HEK293 (cell line): ENCODE results near the gene TBC1D22A.
A peak's percentile ranks its signal among the peaks of the same experiment; 100 is the strongest.

Source experiments
- HOXD13 ChIP-seq: sonication (generic); formaldehyde crosslinking; IDR thresholded peaks from 2 replicates; pipeline ENCODE4 v1.8.0; 2022; ENCODE audit warnings: missing genetic modification reagents, borderline replicate concordance
- INSM2 ChIP-seq: fragments of 450-650 bp; formaldehyde crosslinking; IDR thresholded peaks from 2 replicates; pipeline ENCODE4 v1.5.1; 2016; ENCODE audit warnings: missing biosample characterization, missing genetic modification characterization
- KLF7 ChIP-seq: fragments of 450-650 bp; formaldehyde crosslinking; IDR thresholded peaks from 2 replicates; pipeline ENCODE4 v1.5.1; 2016; ENCODE audit warnings: missing biosample characterization, missing genetic modification characterization, borderline replicate concordance
- MEIS1 ChIP-seq: sonication (generic); formaldehyde crosslinking; IDR thresholded peaks from 2 replicates; pipeline ENCODE4 v1.8.1; 2022; ENCODE audit warnings: missing genetic modification reagents, mild to moderate bottlenecking, borderline replicate concordance
- MYNN ChIP-seq: fragments of 450-650 bp; formaldehyde crosslinking; IDR thresholded peaks from 2 replicates; pipeline ENCODE4 v1.5.1; 2016; ENCODE audit warnings: missing biosample characterization, missing genetic modification characterization, borderline replicate concordance
- MZF1 ChIP-seq: fragments of 450-650 bp; formaldehyde crosslinking; IDR thresholded peaks from 2 replicates; pipeline ENCODE4 v1.5.1; 2017; ENCODE audit warnings: missing biosample characterization, missing genetic modification characterization, borderline replicate concordance
- REPIN1 ChIP-seq: fragments of 450-650 bp; formaldehyde crosslinking; IDR thresholded peaks from 2 replicates; pipeline ENCODE4 v1.5.1; 2017; ENCODE audit warnings: missing biosample characterization, missing genetic modification characterization, low read depth
- ZBTB1 ChIP-seq: fragments of 450-650 bp; formaldehyde crosslinking; IDR thresholded peaks from 2 replicates; pipeline ENCODE4 v1.5.1; 2016; ENCODE audit warnings: missing biosample characterization, missing genetic modification characterization
- ZBTB17 ChIP-seq: fragments of 450-650 bp; formaldehyde crosslinking; IDR thresholded peaks from 2 replicates; pipeline ENCODE4 v1.5.1; 2016; ENCODE audit warnings: missing biosample characterization, missing genetic modification characterization
- ZBTB6 ChIP-seq: fragments of 450-650 bp; formaldehyde crosslinking; IDR thresholded peaks from 2 replicates; pipeline ENCODE4 v1.5.1; 2017; ENCODE audit warnings: missing biosample characterization, missing genetic modification characterization
- ZBTB8A ChIP-seq: fragments of 450-650 bp; formaldehyde crosslinking; IDR thresholded peaks from 2 replicates; pipeline ENCODE4 v1.5.1; 2016; ENCODE audit warnings: missing biosample characterization, missing genetic modification characterization
- ZNF184 ChIP-seq: fragments of 450-650 bp; IDR thresholded peaks from 2 replicates; pipeline ENCODE4 v1.5.1; 2018; ENCODE audit warnings: missing biosample characterization, mild to moderate bottlenecking, missing genetic modification characterization
- ZNF24 ChIP-seq: fragments of 450-650 bp; formaldehyde crosslinking; IDR thresholded peaks from 2 replicates; pipeline ENCODE4 v1.5.1; 2016; ENCODE audit warnings: missing biosample characterization, missing genetic modification characterization
- ZNF302 ChIP-seq: fragments of 450-650 bp; formaldehyde crosslinking; IDR thresholded peaks from 2 replicates; pipeline ENCODE4 v1.5.1; 2016; ENCODE audit warnings: missing biosample characterization, missing genetic modification characterization, low read depth
- ZNF311 ChIP-seq: fragments of 450-650 bp; formaldehyde crosslinking; IDR thresholded peaks from 2 replicates; pipeline ENCODE4 v1.5.1; 2017; ENCODE audit warnings: missing biosample characterization, missing genetic modification characterization, borderline replicate concordance
- ZNF366 ChIP-seq: fragments of 450-650 bp; formaldehyde crosslinking; conservative IDR thresholded peaks from 2 replicates; pipeline ENCODE4 v1.5.1; 2016; ENCODE audit warnings: missing biosample characterization, missing genetic modification characterization
- ZNF391 ChIP-seq: fragments of 450-650 bp; formaldehyde crosslinking; IDR thresholded peaks from 2 replicates; pipeline ENCODE4 v1.5.1; 2016; ENCODE audit warnings: low read depth, missing biosample characterization, missing genetic modification characterization, borderline replicate concordance
- ZNF473 ChIP-seq: fragments of 450-650 bp; formaldehyde crosslinking; IDR thresholded peaks from 2 replicates; pipeline ENCODE4 v1.5.1; 2017; ENCODE audit warnings: missing biosample characterization, missing genetic modification characterization
- ZNF521 ChIP-seq: fragments of 450-650 bp; formaldehyde crosslinking; IDR thresholded peaks from 2 replicates; pipeline ENCODE4 v1.5.1; 2017; ENCODE audit warnings: missing biosample characterization, mild to moderate bottlenecking, missing genetic modification characterization
- ZNF530 ChIP-seq: fragments of 450-650 bp; formaldehyde crosslinking; IDR thresholded peaks from 2 replicates; pipeline ENCODE4 v1.5.1; 2016; ENCODE audit warnings: low read depth, missing biosample characterization, missing genetic modification characterization
- ZNF548 ChIP-seq: fragments of 450-650 bp; formaldehyde crosslinking; IDR thresholded peaks from 2 replicates; pipeline ENCODE4 v1.5.1; 2016; ENCODE audit warnings: missing biosample characterization, missing genetic modification characterization
- ZNF580 ChIP-seq: fragments of 450-650 bp; formaldehyde crosslinking; IDR thresholded peaks from 2 replicates; pipeline ENCODE4 v1.5.1; 2016; ENCODE audit warnings: missing biosample characterization, missing genetic modification characterization
- ZNF626 ChIP-seq: fragments of 450-650 bp; sonication (Bioruptor Pico); formaldehyde crosslinking; IDR thresholded peaks from 2 replicates; pipeline ENCODE4 v1.5.1; 2018; ENCODE audit warnings: missing biosample characterization, missing genetic modification characterization, inconsistent platforms
- ZNF660 ChIP-seq: fragments of 450-650 bp; IDR thresholded peaks from 2 replicates; pipeline ENCODE4 v1.5.1; 2018; ENCODE audit warnings: missing biosample characterization, mild to moderate bottlenecking, missing genetic modification characterization
- ZNF664 ChIP-seq: fragments of 450-650 bp; formaldehyde crosslinking; IDR thresholded peaks from 2 replicates; pipeline ENCODE4 v1.5.1; 2016; ENCODE audit warnings: missing biosample characterization, missing genetic modification characterization
- ZNF670 ChIP-seq: fragments of 450-650 bp; formaldehyde crosslinking; IDR thresholded peaks from 2 replicates; pipeline ENCODE4 v1.5.1; 2016; ENCODE audit warnings: missing biosample characterization, missing genetic modification characterization, low read depth
- ZNF747 ChIP-seq: fragments of 450-650 bp; formaldehyde crosslinking; IDR thresholded peaks from 2 replicates; pipeline ENCODE4 v1.5.1; 2016; ENCODE audit warnings: missing biosample characterization, missing genetic modification characterization
- ZNF776 ChIP-seq: fragments of 450-650 bp; formaldehyde crosslinking; IDR thresholded peaks from 2 replicates; pipeline ENCODE4 v1.5.0; 2017; ENCODE audit warnings: missing biosample characterization, missing genetic modification characterization, borderline replicate concordance
- TF ChIP-seq, protein P1 (sequence below): fragments of 450-650 bp; formaldehyde crosslinking; IDR thresholded peaks from 2 replicates; pipeline ENCODE4 v1.5.1; 2016; ENCODE audit warnings: missing biosample characterization, missing genetic modification characterization, borderline replicate concordance
- TF ChIP-seq, protein P2 (sequence below): fragments of 450-650 bp; formaldehyde crosslinking; IDR thresholded peaks from 2 replicates; pipeline ENCODE4 v1.5.1; 2016; ENCODE audit warnings: missing biosample characterization, missing genetic modification characterization
- TF ChIP-seq, protein P3 (sequence below): fragments of 450-650 bp; formaldehyde crosslinking; IDR thresholded peaks from 2 replicates; pipeline ENCODE4 v1.5.1; 2016; ENCODE audit warnings: missing biosample characterization, missing genetic modification characterization
- TF ChIP-seq, protein P4 (sequence below): fragments of 450-650 bp; formaldehyde crosslinking; IDR thresholded peaks from 2 replicates; pipeline ENCODE4 v1.5.1; 2016; ENCODE audit warnings: missing biosample characterization, missing genetic modification characterization

Gene TBC1D22A

GRCh38 chr22:46803031-46803880 is 40.8 kb downstream of the TBC1D22A start (continued):
- TF ChIP-seq, protein P1, sequence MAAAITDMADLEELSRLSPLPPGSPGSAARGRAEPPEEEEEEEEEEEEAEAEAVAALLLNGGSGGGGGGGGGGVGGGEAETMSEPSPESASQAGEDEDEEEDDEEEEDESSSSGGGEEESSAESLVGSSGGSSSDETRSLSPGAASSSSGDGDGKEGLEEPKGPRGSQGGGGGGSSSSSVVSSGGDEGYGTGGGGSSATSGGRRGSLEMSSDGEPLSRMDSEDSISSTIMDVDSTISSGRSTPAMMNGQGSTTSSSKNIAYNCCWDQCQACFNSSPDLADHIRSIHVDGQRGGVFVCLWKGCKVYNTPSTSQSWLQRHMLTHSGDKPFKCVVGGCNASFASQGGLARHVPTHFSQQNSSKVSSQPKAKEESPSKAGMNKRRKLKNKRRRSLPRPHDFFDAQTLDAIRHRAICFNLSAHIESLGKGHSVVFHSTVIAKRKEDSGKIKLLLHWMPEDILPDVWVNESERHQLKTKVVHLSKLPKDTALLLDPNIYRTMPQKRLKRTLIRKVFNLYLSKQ (tag by site-specific recombination), result no peak
- TF ChIP-seq MZF1 (tag by site-specific recombination) (no peak), ZNF530 (tag by site-specific recombination) (no peak), ZNF391 (tag by site-specific recombination) (no peak), ZBTB1 (tag by site-specific recombination) (no peak), ZNF548 (no peak), ZBTB8A (tag by site-specific recombination) (no peak), ZNF626 (tag by site-specific recombination) (no peak), ZBTB17 (tag by site-specific recombination) (no peak), REPIN1 (tag by site-specific recombination) (no peak), INSM2 (no peak), MYNN (no peak), ZNF580 (tag by site-specific recombination) (no peak), MEIS1 (0 out of 2 replicates have a peak, but pooled peaks have one; percentile 30), ZNF184 (tag by site-specific recombination) (no peak), ZNF24 (no peak), HOXD13 (CRISPR knock-in tag) (no peak), KLF7 (no peak), ZNF664 (tag by site-specific recombination) (no peak), ZNF521 (tag by site-specific recombination) (no peak), ZNF747 (tag by site-specific recombination) (no peak), ZNF302 (tag by site-specific recombination) (no peak), ZNF311 (tag by site-specific recombination) (no peak), ZNF776 (tag by site-specific recombination) (no peak), ZNF660 (tag by site-specific recombination) (no peak), ZNF670 (tag by site-specific recombination) (no peak), ZNF366 (tag by site-specific recombination) (no peak), ZBTB6 (tag by site-specific recombination) (no peak), ZNF473 (tag by site-specific recombination) (no peak)
- TF ChIP-seq, protein P2, sequence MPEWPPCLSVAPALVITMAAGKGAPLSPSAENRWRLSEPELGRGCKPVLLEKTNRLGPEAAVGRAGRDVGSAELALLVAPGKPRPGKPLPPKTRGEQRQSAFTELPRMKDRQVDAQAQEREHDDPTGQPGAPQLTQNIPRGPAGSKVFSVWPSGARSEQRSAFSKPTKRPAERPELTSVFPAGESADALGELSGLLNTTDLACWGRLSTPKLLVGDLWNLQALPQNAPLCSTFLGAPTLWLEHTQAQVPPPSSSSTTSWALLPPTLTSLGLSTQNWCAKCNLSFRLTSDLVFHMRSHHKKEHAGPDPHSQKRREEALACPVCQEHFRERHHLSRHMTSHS (tag by site-specific recombination), result no peak
- TF ChIP-seq, protein P3, sequence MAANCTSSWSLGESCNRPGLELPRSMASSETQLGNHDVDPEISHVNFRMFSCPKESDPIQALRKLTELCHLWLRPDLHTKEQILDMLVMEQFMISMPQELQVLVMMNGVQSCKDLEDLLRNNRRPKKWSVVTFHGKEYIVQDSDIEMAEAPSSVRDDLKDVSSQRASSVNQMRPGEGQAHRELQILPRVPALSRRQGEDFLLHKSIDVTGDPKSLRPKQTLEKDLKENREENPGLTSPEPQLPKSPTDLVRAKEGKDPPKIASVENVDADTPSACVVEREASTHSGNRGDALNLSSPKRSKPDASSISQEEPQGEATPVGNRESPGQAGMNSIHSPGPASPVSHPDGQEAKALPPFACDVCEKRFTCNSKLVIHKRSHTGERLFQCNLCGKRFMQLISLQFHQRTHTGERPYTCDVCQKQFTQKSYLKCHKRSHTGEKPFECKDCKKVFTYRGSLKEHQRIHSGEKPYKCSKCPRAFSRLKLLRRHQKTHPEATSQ (tag by site-specific recombination), result no peak
- TF ChIP-seq, protein P4, sequence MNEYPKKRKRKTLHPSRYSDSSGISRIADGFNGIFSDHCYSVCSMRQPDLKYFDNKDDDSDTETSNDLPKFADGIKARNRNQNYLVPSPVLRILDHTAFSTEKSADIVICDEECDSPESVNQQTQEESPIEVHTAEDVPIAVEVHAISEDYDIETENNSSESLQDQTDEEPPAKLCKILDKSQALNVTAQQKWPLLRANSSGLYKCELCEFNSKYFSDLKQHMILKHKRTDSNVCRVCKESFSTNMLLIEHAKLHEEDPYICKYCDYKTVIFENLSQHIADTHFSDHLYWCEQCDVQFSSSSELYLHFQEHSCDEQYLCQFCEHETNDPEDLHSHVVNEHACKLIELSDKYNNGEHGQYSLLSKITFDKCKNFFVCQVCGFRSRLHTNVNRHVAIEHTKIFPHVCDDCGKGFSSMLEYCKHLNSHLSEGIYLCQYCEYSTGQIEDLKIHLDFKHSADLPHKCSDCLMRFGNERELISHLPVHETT (tag by site-specific recombination), result 0 out of 2 replicates have a peak, but pooled peaks have one; percentile 16
